Neuronal stem cell (in vitro differentiated cells): ENCODE data around the gene ZCCHC24. TPM values are rescaled to one million over a fixed set of nuclear protein-coding genes. Genes with fewer than 3 reads are reported as not detected.
A peak's percentile ranks its signal among the peaks of the same experiment; 100 is the strongest.

Experiments
- DNase-seq: peaks from one replicate; pipeline ENCODE4 v3.0.0-alpha.2; 2013; ENCODE audit warnings: low spot score
- H2AFZ ChIP-seq: one replicate; pipeline ENCODE4 v1.6.1; 2013; ENCODE audit warnings: mild to moderate bottlenecking, low read length, inconsistent platforms
- H2AK5ac ChIP-seq: 2 replicates; pipeline ENCODE4 v1.6.1; 2013; ENCODE audit warnings: low read depth, mild to moderate bottlenecking, inconsistent platforms, low read length, moderate library complexity, mixed read lengths
- H2BK120ac ChIP-seq: 2 replicates; pipeline ENCODE4 v1.6.1; 2013; ENCODE audit warnings: low read depth, mild to moderate bottlenecking, inconsistent platforms, low read length, moderate library complexity, mixed read lengths
- H2BK12ac ChIP-seq: one replicate; pipeline ENCODE4 v1.6.1; 2013; ENCODE audit warnings: low read length, inconsistent platforms
- H2BK15ac ChIP-seq: 2 replicates; pipeline ENCODE4 v1.6.1; 2013; ENCODE audit warnings: mild to moderate bottlenecking, low read length, inconsistent platforms, mixed read lengths
- H2BK5ac ChIP-seq: one replicate; pipeline ENCODE4 v1.6.1; 2013; ENCODE audit warnings: inconsistent platforms, mild to moderate bottlenecking, low read length, moderate library complexity
- H3K14ac ChIP-seq: one replicate; pipeline ENCODE4 v1.6.1; 2013; ENCODE audit warnings: low read length, inconsistent platforms
- H3K18ac ChIP-seq: 2 replicates; pipeline ENCODE4 v1.6.1; 2013; ENCODE audit warnings: low read length, inconsistent platforms
- H3K23ac ChIP-seq: 2 replicates; pipeline ENCODE4 v1.6.1; 2013; ENCODE audit warnings: low read depth, mild to moderate bottlenecking, mixed read lengths, low read length, inconsistent platforms; ENCODE audit not compliant: poor library complexity
- H3K27ac ChIP-seq: replicated peaks from 3 replicates; pipeline ENCODE4 v1.5.1; 2013; ENCODE audit warnings: low read length, inconsistent platforms
- H3K27me3 ChIP-seq, 3 experiments: 2 replicates each; pipeline ENCODE4 v1.6.1; 2013; ENCODE audit warnings: low read length in 3 of 3, mild to moderate bottlenecking in 2 of 3, inconsistent platforms in 1 of 3, low read depth in 1 of 3, mixed read lengths in 1 of 3, moderate library complexity in 1 of 3; ENCODE audit not compliant: control insufficient read depth in 3 of 3, insufficient read depth in 3 of 3
- H3K36me3 ChIP-seq, 2 donors: replicated peaks in 1 of 2; 2 replicates each; pipeline ENCODE4 v1.6.1; 2013; ENCODE audit warnings: low read length in 2 of 2; ENCODE audit not compliant: control insufficient read depth in 2 of 2, insufficient read depth in 2 of 2
- H3K4ac ChIP-seq: 2 replicates; pipeline ENCODE4 v1.6.1; 2013; ENCODE audit warnings: inconsistent platforms, mild to moderate bottlenecking, low read length, moderate library complexity
- H3K4me1 ChIP-seq, 2 donors: 1 replicate in 1 of 2; 2 replicates in 1 of 2; pipeline ENCODE4 v1.6.1; 2013; ENCODE audit warnings: low read length in 2 of 2, low read depth in 1 of 2; ENCODE audit not compliant: control insufficient read depth in 2 of 2, insufficient read depth in 1 of 2
- H3K4me2 ChIP-seq: one replicate; pipeline ENCODE4 v1.6.1; 2013; ENCODE audit warnings: mild to moderate bottlenecking, low read length, inconsistent platforms; ENCODE audit not compliant: insufficient read depth, poor library complexity, severe bottlenecking
- H3K4me3 ChIP-seq, 2 donors: 2 replicates each; pipeline ENCODE4 v1.5.1; 2013; ENCODE audit warnings: low read length in 2 of 2, mild to moderate bottlenecking in 2 of 2, inconsistent platforms in 1 of 2, moderate library complexity in 1 of 2
- H3K79me1 ChIP-seq: one replicate; pipeline ENCODE4 v1.6.1; 2013; ENCODE audit warnings: low read depth, mild to moderate bottlenecking, inconsistent platforms, low read length, moderate library complexity
- H3K9ac ChIP-seq: one replicate; pipeline ENCODE4 v1.6.1; 2013; ENCODE audit warnings: mild to moderate bottlenecking, low read depth, low read length, inconsistent platforms; ENCODE audit not compliant: poor library complexity
- H3K9me3 ChIP-seq, 2 donors: replicated peaks in 1 of 2; 2 replicates each; pipeline versions ENCODE3 to v1.6.1; 2013; ENCODE audit warnings: low read length in 2 of 2, mild to moderate bottlenecking in 2 of 2, inconsistent platforms in 1 of 2, low read depth in 1 of 2, mixed read lengths in 1 of 2, moderate library complexity in 1 of 2; ENCODE audit not compliant: control insufficient read depth in 2 of 2, insufficient read depth in 1 of 2
- H4K8ac ChIP-seq: one replicate; pipeline ENCODE4 v1.6.1; 2013; ENCODE audit warnings: low read depth, mild to moderate bottlenecking, inconsistent platforms, low read length, moderate library complexity
- H4K91ac ChIP-seq: one replicate; pipeline ENCODE4 v1.6.1; 2013; ENCODE audit warnings: low read length, low read depth, mild to moderate bottlenecking, inconsistent platforms; ENCODE audit not compliant: poor library complexity
- WGBS, 2 donors: extraction: QIAGEN DNeasy Blood & Tissue Kit; methylation state at CpG; one replicate each; pipeline ENCODE4 v1.1.7; 2013; ENCODE audit warnings: missing lambda C conversion rate in 2 of 2, mixed read lengths in 1 of 2; ENCODE audit not compliant: insufficient read length in 2 of 2, insufficient replicate concordance in 1 of 2; ENCODE audit errors: extremely low coverage in 2 of 2; 5-methylcytosine and 5-hydroxymethylcytosine counted together
- polyA plus RNA-seq, 2 experiments: library from polyadenylated mRNA; stranded (reverse); fragments of 200-250 nt; gene quantifications; one replicate each; pipeline ENCODE4 v1.2.3, GENCODE V29; 2013

The ZCCHC24 gene
- polyA plus RNA-seq (2013, experiment 1 of 2), result 10.6 TPM
- 10.3 TPM for polyA plus RNA-seq (2013, experiment 2 of 2)

- H3K79me1 ChIP-seq, result no peaks in the 10 kb centered on the region
- peak; percentile 98 for DNase-seq
- H3K9ac ChIP-seq, result peak within 1 kb of the TSS; percentile 93
- H3K9me3 ChIP-seq, result no peaks in the 10 kb centered on the region
- WGBS, 2 donors, result no CpG with 5 or more reads among the region's 95 CpGs
- peak within 1 kb of the TSS; percentile 97 for H3K18ac ChIP-seq
- H2AFZ ChIP-seq, result peak within 1 kb of the TSS; percentile 86
- peak within 1 kb of the TSS; percentile 17 for H2AK5ac ChIP-seq
- H3K23ac ChIP-seq, result peak within 1 kb of the TSS; percentile 82
- H3K4me3 ChIP-seq, result peak within 1 kb of the TSS; percentile 66 to 91
- peak within 1 kb of the TSS; percentile 74 for H3K27ac ChIP-seq
- peak within 1 kb of the TSS; percentile 71 for H2BK15ac ChIP-seq
- no peak within 1 kb of the TSS for H2BK12ac ChIP-seq
- peaks cover 0 to 37% (median 10%) of the 10 kb centered on the region in 3 experiments for H3K27me3 ChIP-seq
- H4K8ac ChIP-seq, result no peak within 1 kb of the TSS
- H4K91ac ChIP-seq, result no peak within 1 kb of the TSS
- H2BK120ac ChIP-seq, result peak within 1 kb of the TSS; percentile 40
- H3K4me2 ChIP-seq, result peak within 1 kb of the TSS; percentile 99
- H3K4ac ChIP-seq, result no peak within 1 kb of the TSS
- H3K4me1 ChIP-seq, result peaks cover 16 to 23% of the 10 kb centered on the region in 2 donors
- H2BK5ac ChIP-seq, result peak within 1 kb of the TSS; percentile 50
- peak within 1 kb of the TSS; percentile 86 for H3K14ac ChIP-seq
- no peaks in the 10 kb centered on the region for H3K36me3 ChIP-seq
Observed at GRCh38 chr10:79445161-79445976, at the start of gene ZCCHC24. Gene ZCCHC24 (minus strand): TSS chr10:79445624. CDS start chr10:79445440, 184 bp downstream.

GRCh38 chr10:79493806-79494205 is 48.4 kb upstream of the ZCCHC24 start:
- no peak overlapping the region for H2BK12ac ChIP-seq
- no CpG with 5 or more reads among the region's 1 CpG for WGBS, 2 donors

GRCh38 chr10:79492839-79493238 is 47.4 kb upstream of the ZCCHC24 start:
- Histone ChIP-seq H2BK5ac (no peak overlapping the region), H3K23ac (no peak overlapping the region), H3K36me3 (no peaks in the 10 kb centered on the region), H2BK15ac (no peak overlapping the region), H3K9ac (no peak overlapping the region), H3K4ac (no peak overlapping the region), H3K14ac (no peak overlapping the region), H3K4me1 (peaks cover 0 to 9% of the 10 kb centered on the region in 2 donors), H3K4me2 (no peak overlapping the region), H2BK120ac (no peak overlapping the region), H3K79me1 (no peaks in the 10 kb centered on the region), H2AK5ac (no peak overlapping the region), H4K91ac (no peak overlapping the region), H3K18ac (no peak overlapping the region), H3K27ac (no peak overlapping the region), H4K8ac (no peak overlapping the region), H2AFZ (no peak overlapping the region), H2BK12ac (no peak overlapping the region), H3K9me3 (peaks cover 0 to 4% of the 10 kb centered on the region in 2 donors), H3K27me3 (peaks cover 0 to 22% (median 0%) of the 10 kb centered on the region in 3 experiments), H3K4me3 (no peak overlapping the region)
- no peak for DNase-seq
- no CpG with 5 or more reads among the region's 3 CpGs for WGBS, 2 donors

More at GRCh38 chr10:79493806-79494205, 48.4 kb upstream of the ZCCHC24 start:
- Histone ChIP-seq H3K4me3 (no peak overlapping the region), H3K27me3 (peaks cover 0 to 22% (median 0%) of the 10 kb centered on the region in 3 experiments), H3K4me1 (peaks cover 0 to 4% of the 10 kb centered on the region in 2 donors), H4K91ac (no peak overlapping the region), H2AFZ (no peak overlapping the region), H3K4me2 (no peak overlapping the region), H3K79me1 (no peaks in the 10 kb centered on the region), H3K27ac (no peak overlapping the region), H2AK5ac (no peak overlapping the region), H3K36me3 (no peaks in the 10 kb centered on the region), H3K18ac (no peak overlapping the region), H2BK5ac (no peak overlapping the region), H4K8ac (no peak overlapping the region), H3K9ac (no peak overlapping the region), H2BK120ac (no peak overlapping the region), H3K23ac (no peak overlapping the region), H3K4ac (no peak overlapping the region), H3K14ac (no peak overlapping the region), H2BK15ac (no peak overlapping the region), H3K9me3 (peaks cover 0 to 4% of the 10 kb centered on the region in 2 donors)
- no peak for DNase-seq

GRCh38 chr10:79492256-79492655 is 46.8 kb upstream of the ZCCHC24 start:
- Histone ChIP-seq H4K91ac (no peak overlapping the region), H2BK15ac (no peak overlapping the region), H3K4me1 (peaks cover 0 to 9% of the 10 kb centered on the region in 2 donors), H3K9ac (no peak overlapping the region), H3K4me3 (no peak overlapping the region), H2BK12ac (no peak overlapping the region), H2BK5ac (no peak overlapping the region), H3K27me3 (peaks cover 0 to 22% (median 0%) of the 10 kb centered on the region in 3 experiments), H2AFZ (no peak overlapping the region), H2AK5ac (no peak overlapping the region), H3K27ac (no peak overlapping the region), H3K14ac (no peak overlapping the region), H2BK120ac (no peak overlapping the region), H3K4me2 (no peak overlapping the region), H3K79me1 (no peaks in the 10 kb centered on the region), H3K9me3 (peaks cover 0 to 4% of the 10 kb centered on the region in 2 donors), H3K18ac (no peak overlapping the region), H3K4ac (no peak overlapping the region), H3K23ac (no peak overlapping the region), H4K8ac (no peak overlapping the region), H3K36me3 (no peaks in the 10 kb centered on the region)
- no peak for DNase-seq
- WGBS, 2 donors, result no CpG with 5 or more reads among the region's 6 CpGs
